GM13977 (cell line): ENCODE measurements around the gene ABCC3.

Source experiments
- DNase-seq: peaks from one replicate; pipeline ENCODE4 v3.0.0; 2012; ENCODE audit warnings: low spot score
- CTCF ChIP-seq: IDR thresholded peaks from 2 replicates; pipeline ENCODE4 v1.5.1; 2012; ENCODE audit warnings: mild to moderate bottlenecking, control low read depth; ENCODE audit not compliant: insufficient read depth; ENCODE audit errors: extremely low read depth, missing control alignments
- in situ Hi-C: fragments of 300-500 bp; cut with MboI; formaldehyde crosslinking; loops from one replicate; pipeline ENCODE4 v1.12.0; 2022; ENCODE audit warnings: low sequenced_read_pairs, low pct_unique_long_range_greater_than_20kb, mixed read lengths, inconsistent platforms; ENCODE audit not compliant: unreplicated experiment

Gene ABCC3

GRCh38 chr17:50691550-50692447 lies 57.1 kb downstream of the ABCC3 start:
- in situ Hi-C loops, result no loop called here
- DNase-seq, result no peak
- TF ChIP-seq CTCF, result no peak

GRCh38 chr17:50692448-50693035 lies 57.9 kb downstream of the ABCC3 start:
- no peak for TF ChIP-seq CTCF
- in situ Hi-C loops, result no loop called here
- DNase-seq, result no peak

GRCh38 chr17:50693036-50693682 lies 58.5 kb downstream of the ABCC3 start:
- in situ Hi-C loops, result no loop called here
- no peak for TF ChIP-seq CTCF
- DNase-seq, result no peak

DNA sequence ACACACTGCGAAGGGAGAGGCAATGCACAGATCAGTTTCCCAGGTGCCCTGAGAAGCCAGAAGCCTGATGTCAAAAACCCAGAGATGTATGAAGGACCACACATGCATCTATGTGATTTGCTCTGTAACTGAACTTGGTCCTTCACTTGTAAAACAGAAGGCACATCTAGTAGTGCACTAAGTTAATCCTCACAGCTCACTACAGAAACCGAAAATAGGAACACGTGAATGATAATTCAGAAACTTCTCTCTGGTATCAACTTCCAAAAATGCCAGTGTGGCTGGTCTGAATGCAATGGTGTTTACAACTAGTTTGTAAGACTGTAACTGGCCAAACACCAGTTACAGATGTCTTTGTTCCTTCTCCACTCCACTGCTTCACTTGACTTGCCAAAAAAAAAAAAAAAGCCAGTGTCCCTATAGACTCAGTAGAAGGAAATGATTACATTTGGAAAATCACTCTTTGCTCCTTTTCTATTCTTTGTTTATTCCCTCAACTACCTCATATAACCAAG lies 61.7 kb downstream of the ABCC3 start:
- no peak for TF ChIP-seq CTCF
- in situ Hi-C loops, result no loop called here
- no peak for DNase-seq

DNA sequence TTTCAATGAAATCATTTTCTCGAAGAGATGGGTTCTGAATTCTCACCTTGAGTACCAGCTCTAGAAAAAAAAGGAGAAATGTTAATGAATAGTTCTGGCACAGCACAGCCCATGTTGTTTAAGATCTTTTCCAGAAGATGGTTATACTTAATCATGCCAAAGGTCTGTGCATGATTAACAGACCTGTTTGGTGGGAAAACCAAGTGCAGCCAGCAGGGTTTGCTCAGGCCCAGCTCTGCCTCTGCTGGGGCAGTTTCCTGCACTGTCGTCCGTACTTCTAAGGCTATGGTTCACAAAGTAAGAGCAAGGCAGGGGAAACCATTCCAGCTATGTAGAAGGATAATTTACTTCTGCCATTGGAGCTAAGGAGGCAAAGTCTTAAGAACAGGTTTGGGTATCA lies 62.4 kb downstream of the ABCC3 start:
- no peak for DNase-seq
- no peak for TF ChIP-seq CTCF
- in situ Hi-C loops, result no loop called here

DNA sequence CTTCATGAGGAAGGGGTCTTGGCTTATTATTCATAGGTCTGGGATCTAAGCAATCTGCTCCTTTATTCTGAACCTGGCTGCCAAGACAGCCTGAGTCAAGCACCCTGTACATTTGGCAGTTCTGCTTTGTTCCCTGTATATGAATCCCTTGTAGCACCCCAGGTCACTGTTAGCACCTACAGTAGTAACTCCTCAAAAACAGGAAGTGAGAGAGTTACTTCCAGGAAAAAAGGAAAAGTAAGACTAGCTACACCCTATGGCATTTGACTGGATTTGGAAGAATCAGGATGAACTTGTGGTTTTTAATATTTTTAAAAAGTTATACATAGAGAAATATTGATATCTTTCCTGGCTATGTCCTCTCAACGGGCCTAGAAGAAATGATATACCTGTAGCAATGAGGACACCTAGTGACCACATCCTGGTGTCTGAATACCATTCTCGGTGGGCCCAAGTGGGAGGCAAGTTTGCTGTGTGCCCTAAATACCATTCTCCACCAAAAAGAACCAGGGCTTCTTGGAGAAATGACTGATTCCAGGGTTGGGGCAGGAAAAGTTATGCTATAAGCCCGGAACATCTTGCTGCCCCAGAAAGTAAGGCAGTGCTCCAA lies 63.1 kb downstream of the ABCC3 start:
- no peak for DNase-seq
- in situ Hi-C loops, result no loop called here
- TF ChIP-seq CTCF, result no peak
